NCI-H748 treated with DMSO at 0.1 percent for 48 hours (cell line): ENCODE results near the gene AFAP1.

Source experiments
- DNase-seq: peaks from one replicate; lab custom pipeline; 2025; lab: John Stamatoyannopoulos, UW

The AFAP1 gene

GRCh38 chr4:7893539-7893938 is 46.1 kb downstream of the AFAP1 start:
- DNase-seq = no peak

GRCh38 chr4:7892212-7893019 is 47.2 kb downstream of the AFAP1 start:
- DNase-seq = no peak

GRCh38 chr4:7890635-7891393 is 48.8 kb downstream of the AFAP1 start:
- DNase-seq = no peak

- no peak for DNase-seq
Observed at GRCh38 chr4:7887436-7887835, 52.2 kb downstream of the AFAP1 start.

- DNase-seq = no peak
Observed at GRCh38 chr4:7886007-7886973, 53.4 kb downstream of the AFAP1 start.

- DNase-seq = no peak
Observed at GRCh38 chr4:7885216-7886006, 54.2 kb downstream of the AFAP1 start.

- no peak for DNase-seq
Observed at GRCh38 chr4:7880683-7881082, 59.0 kb downstream of the AFAP1 start.

- DNase-seq = no peak
Observed at GRCh38 chr4:7879127-7879526, 60.5 kb downstream of the AFAP1 start.

- no peak for DNase-seq
Observed at GRCh38 chr4:7878323-7878722, 61.3 kb downstream of the AFAP1 start.

- no peak for DNase-seq
Observed at GRCh38 chr4:7877176-7877575, 62.5 kb downstream of the AFAP1 start.

GRCh38 chr4:7876201-7876875 is 63.3 kb downstream of the AFAP1 start:
- DNase-seq = no peak

GRCh38 chr4:7874838-7875237 is 64.8 kb downstream of the AFAP1 start:
- no peak for DNase-seq

- no peak for DNase-seq
Observed at GRCh38 chr4:7873881-7874280, 65.8 kb downstream of the AFAP1 start.

- DNase-seq = no peak
Observed at GRCh38 chr4:7872264-7872771, 67.3 kb downstream of the AFAP1 start.

GRCh38 chr4:7871356-7871755 is 68.3 kb downstream of the AFAP1 start:
- DNase-seq = no peak

- no peak for DNase-seq
Observed at GRCh38 chr4:7868892-7869471, 70.7 kb downstream of the AFAP1 start.

- no peak for DNase-seq
Observed at GRCh38 chr4:7868436-7868775, 71.3 kb downstream of the AFAP1 start.

- DNase-seq = no peak
Observed at GRCh38 chr4:7867701-7868435, 71.8 kb downstream of the AFAP1 start.

GRCh38 chr4:7867191-7867590 is 72.5 kb downstream of the AFAP1 start:
- DNase-seq = no peak

GRCh38 chr4:7865533-7865932 is 74.1 kb downstream of the AFAP1 start:
- no peak for DNase-seq
